HepG2 (cell line): Measurements from ENCODE around the gene PPP2R5B. TPM values are rescaled to one million over a fixed set of nuclear protein-coding genes. Genes with fewer than 3 reads are reported as not detected.
A peak's percentile ranks its signal among the peaks of the same experiment; 100 is the strongest.

Source experiments
- ATAC-seq: fragments of 200-7000 bp; cut with Tn5 transposase; 3 replicates; pipeline ENCODE4 v1.9.1; 2020; ENCODE audit warnings: mild to moderate bottlenecking, moderate library complexity
- BruUV-seq: library from RNA; stranded (reverse); fragments of 400-500 nt; replicated peaks from 2 replicates; lab custom pipeline; 2021; lab: Mats Ljungman, UMichigan
- CTCF ChIA-PET: fragments of 300-600 bp; formaldehyde crosslinking; extraction: SDS; loops from one replicate; lab custom pipeline; 2021; ENCODE audit warnings: low total read pairs, inconsistent platforms, low intra/inter-chr PET ratio; lab: Yijun Ruan, JAX
- POLR2A ChIA-PET: fragments of 350-600 bp; sonication (Branson Sonifier 250); formaldehyde crosslinking; loops from one replicate; lab custom pipeline; 2020; ENCODE audit warnings: antibody characterized with exemption, inconsistent platforms; lab: Yijun Ruan, JAX
- DNase-seq: peaks from one replicate; pipeline ENCODE4 v3.0.0-alpha.2; 2015; ENCODE audit warnings: low spot score
- FAIRE-seq: peaks from 3 replicates; lab custom pipeline; 2011; peaks lifted over from hg19 to GRCh38; lab: Jason Lieb, UNC
- H2AFZ ChIP-seq: one replicate; pipeline ENCODE4 v1.6.1; 2011; ENCODE audit warnings: low read length, inconsistent platforms
- H3K27ac ChIP-seq: fragments of 300-600 bp; 3 replicates; pipeline ENCODE4 v1.8.0; 2011; ENCODE audit warnings: mixed run types, mild to moderate bottlenecking, mixed read lengths, low read length, inconsistent platforms; ENCODE audit not compliant: insufficient read depth; ENCODE audit errors: extremely low read length
- H3K27me3 ChIP-seq, 2 experiments: fragments of 200-600 bp in 1 of 2; 2 replicates in 1 of 2; 3 replicates in 1 of 2; pipeline versions ENCODE4 v1.6.0 to v1.8.0; 2011; ENCODE audit warnings: low read length in 2 of 2, mild to moderate bottlenecking in 2 of 2, moderate library complexity in 2 of 2, inconsistent platforms in 1 of 2; ENCODE audit not compliant: insufficient read depth in 2 of 2, control insufficient read depth in 1 of 2
- H3K36me3 ChIP-seq, 2 experiments: fragments of 200-600 bp in 1 of 2; replicated peaks in 1 of 2; 2 replicates in 1 of 2; 3 replicates in 1 of 2; pipeline versions ENCODE4 v1.5.1 to v1.8.0; 2011; ENCODE audit warnings: low read length in 2 of 2, inconsistent platforms in 1 of 2; ENCODE audit not compliant: insufficient read depth in 2 of 2, control insufficient read depth in 1 of 2
- H3K4me1 ChIP-seq: 2 replicates; pipeline ENCODE4 v1.5.1; 2012; ENCODE audit warnings: low read length, inconsistent platforms; ENCODE audit not compliant: insufficient read depth
- H3K4me2 ChIP-seq: 2 replicates; pipeline ENCODE4 v1.6.0; 2011; ENCODE audit warnings: low read depth, low read length, inconsistent platforms
- H3K4me3 ChIP-seq, 3 experiments: fragments of 200-600 bp in 1 of 3; sonication (generic), shearing (Covaris generic) in 1 of 3; replicated peaks in 1 of 3; 2 replicates each; pipeline ENCODE4 v1.5.1; 2011 to 2016; ENCODE audit warnings: low read length in 3 of 3, inconsistent platforms in 2 of 3, low read depth in 2 of 3, mild to moderate bottlenecking in 2 of 3, control low read depth in 1 of 3, mixed read lengths in 1 of 3; ENCODE audit not compliant: insufficient read depth in 1 of 3
- H3K79me2 ChIP-seq: one replicate; pipeline ENCODE4 v1.6.1; 2011; ENCODE audit warnings: low read length, inconsistent platforms; ENCODE audit not compliant: insufficient read depth
- H3K9ac ChIP-seq: 2 replicates; pipeline ENCODE4 v1.6.0; 2011; ENCODE audit warnings: mild to moderate bottlenecking, low read depth, low read length, inconsistent platforms; ENCODE audit not compliant: insufficient read depth
- H3K9me3 ChIP-seq: 2 replicates; pipeline ENCODE4 v1.5.1; 2012; ENCODE audit warnings: mild to moderate bottlenecking, low read length
- H4K20me1 ChIP-seq: 2 replicates; pipeline ENCODE4 v1.6.0; 2011; ENCODE audit warnings: inconsistent platforms, mild to moderate bottlenecking, low read length, moderate library complexity; ENCODE audit not compliant: insufficient read depth
- ARHGAP35 ChIP-seq: sonication (generic); formaldehyde crosslinking; IDR thresholded peaks from 2 replicates; pipeline ENCODE4 v1.9.0; 2022; ENCODE audit warnings: mild to moderate bottlenecking, inconsistent platforms, moderate library complexity, missing genetic modification reagents, borderline replicate concordance
- ETV5 ChIP-seq: IDR thresholded peaks from 2 replicates; pipeline ENCODE4 v1.6.1; 2018; ENCODE audit warnings: missing biosample characterization, missing genetic modification reagents, inconsistent platforms, borderline replicate concordance
- GPN1 ChIP-seq: sonication (generic); formaldehyde crosslinking; IDR thresholded peaks from 2 replicates; pipeline ENCODE4 v1.5.1; 2020; ENCODE audit warnings: missing genetic modification reagents, borderline replicate concordance
- HNRNPK ChIP-seq: fragments of 200-400 bp; formaldehyde crosslinking; IDR thresholded peaks from 2 replicates; pipeline ENCODE4 v1.6.1; 2018; ENCODE audit warnings: low read length, low read depth, moderate library complexity, mild to moderate bottlenecking; ENCODE audit not compliant: poor library complexity, severe bottlenecking
- KDM5B ChIP-seq: sonication (generic); formaldehyde crosslinking; IDR thresholded peaks from 2 replicates; pipeline ENCODE4 v1.4.0; 2020; ENCODE audit warnings: missing genetic modification reagents, mild to moderate bottlenecking, borderline replicate concordance
- MED13 ChIP-seq: sonication (generic); formaldehyde crosslinking; IDR thresholded peaks from 2 replicates; pipeline ENCODE4 v1.5.0; 2020; ENCODE audit warnings: missing genetic modification reagents
- NFIC ChIP-seq: IDR thresholded peaks from 2 replicates; pipeline ENCODE4 v1.6.1; 2012; ENCODE audit warnings: mild to moderate bottlenecking, low read length, inconsistent platforms
- POLR2AphosphoS5 ChIP-seq: IDR thresholded peaks from 2 replicates; pipeline ENCODE4 v1.6.1; 2012; ENCODE audit warnings: low read depth, low read length
- RFX3 ChIP-seq: IDR thresholded peaks from 2 replicates; pipeline ENCODE4 v1.6.1; 2016; ENCODE audit warnings: missing biosample characterization, missing genetic modification reagents
- SAFB2 ChIP-seq: sonication (generic); formaldehyde crosslinking; IDR thresholded peaks from 2 replicates; pipeline ENCODE4 v1.5.1; 2020; ENCODE audit warnings: missing genetic modification reagents, low read depth, mild to moderate bottlenecking, borderline replicate concordance
- STAT5B ChIP-seq: sonication (generic); formaldehyde crosslinking; IDR thresholded peaks from 2 replicates; pipeline ENCODE4 v1.4.0; 2020; ENCODE audit warnings: missing genetic modification reagents
- ZNF12 ChIP-seq: sonication (generic); formaldehyde crosslinking; IDR thresholded peaks from 2 replicates; pipeline ENCODE4 v1.5.0; 2020; ENCODE audit warnings: missing genetic modification reagents
- ZNF644 ChIP-seq: IDR thresholded peaks from 2 replicates; pipeline ENCODE4 v1.6.1; 2016; ENCODE audit warnings: low read depth
- WGBS: methylation state at CpG from one replicate; pipeline ENCODE4 v1.1.6; 2017; ENCODE audit warnings: low lambda C conversion rate; 5-methylcytosine and 5-hydroxymethylcytosine counted together
- in situ Hi-C: cut with HindIII; loops from 2 replicates; pipeline ENCODE4 v1.10.0; 2017; ENCODE audit warnings: low pct_unique_long_range_greater_than_20kb; ENCODE audit not compliant: extremely low pct_ligation_motif_present
- intact Hi-C: fragments of 100-400 bp; cut with micrococcal nuclease; formaldehyde crosslinking; loops from one replicate; pipeline ENCODE4 v1.10.0; 2022; ENCODE audit not compliant: unreplicated experiment
- polyA plus RNA-seq, 8 experiments: library from polyadenylated mRNA; depleted of rRNA in 3 of 8; stranded (reverse) in 7 of 8; unstranded in 1 of 8; fragments of >200 nt; fragmentation: Illumina TruSeq in 4 of 8; extraction: Trizol in 4 of 8; gene quantifications; 2 replicates each; pipeline versions ENCODE4 v1.2.1 to v1.2.3, GENCODE V29; 2011 to 2016; ENCODE audit warnings: low read depth in 4 of 8, missing spikeins in 1 of 8, mixed read lengths in 1 of 8; ENCODE audit not compliant: insufficient read depth in 1 of 8
- total RNA-seq, 5 experiments: library from RNA; depleted of rRNA; stranded (reverse); fragments of >200 nt; fragmentation: Illumina TruSeq; extraction: Trizol; gene quantifications; 2 replicates each; pipeline ENCODE4 v1.2.3, GENCODE V29; 2016; ENCODE audit warnings: low read depth in 1 of 5
- TF ChIP-seq, protein P1 (sequence below): sonication (generic); formaldehyde crosslinking; IDR thresholded peaks from 2 replicates; pipeline ENCODE4 v1.8.1; 2022; ENCODE audit warnings: low read depth, mild to moderate bottlenecking, missing genetic modification reagents
- TF ChIP-seq, protein P2 (sequence below): IDR thresholded peaks from 2 replicates; pipeline ENCODE4 v1.6.1; 2016; ENCODE audit warnings: low read depth, missing genetic modification reagents, missing compliant biosample characterization
- TF ChIP-seq, protein P3 (sequence below): conservative IDR thresholded peaks from 2 replicates; pipeline ENCODE4 v1.6.1; 2018; ENCODE audit warnings: missing genetic modification reagents

PPP2R5B gene
- total and polyA plus RNA-seq, 2 of the 13 experiments (the other 11 are each of a cell fraction or from before 2014, with no cell fraction given) = 2.3 to 8.3 TPM

DNA sequence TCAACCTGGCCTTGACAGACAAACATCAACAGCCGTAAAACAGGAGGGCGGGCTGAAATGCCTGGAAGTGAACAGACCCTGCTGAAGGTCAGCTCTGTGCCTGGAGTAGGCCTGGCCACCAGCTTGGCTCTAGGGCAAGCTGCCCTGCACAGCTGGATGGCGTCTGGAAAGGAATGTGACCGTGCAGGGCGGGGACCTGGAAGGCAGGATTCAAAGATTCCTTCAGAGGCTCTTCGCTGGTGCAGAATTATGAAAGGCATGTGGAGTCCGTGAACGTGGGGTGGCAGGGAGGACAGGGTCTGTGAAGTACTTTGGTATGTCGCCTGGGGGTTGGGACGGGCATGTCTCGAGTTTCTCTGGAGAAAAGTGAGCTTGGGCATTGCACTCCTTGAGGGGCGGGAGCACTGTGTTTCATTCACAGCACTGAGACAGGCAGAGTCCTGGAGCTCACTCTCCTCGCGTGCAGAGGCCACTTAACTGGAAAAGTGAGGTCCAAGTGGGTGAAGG, 47.6 kb upstream of the PPP2R5B start:
- DNase-seq = peak; percentile 39
- TF ChIP-seq ZNF12 (CRISPR knock-in tag) = no peak
- no peak for TF ChIP-seq KDM5B (CRISPR knock-in tag)
- no peak for TF ChIP-seq ZNF644 (CRISPR knock-in tag)
- TF ChIP-seq, protein P1, sequence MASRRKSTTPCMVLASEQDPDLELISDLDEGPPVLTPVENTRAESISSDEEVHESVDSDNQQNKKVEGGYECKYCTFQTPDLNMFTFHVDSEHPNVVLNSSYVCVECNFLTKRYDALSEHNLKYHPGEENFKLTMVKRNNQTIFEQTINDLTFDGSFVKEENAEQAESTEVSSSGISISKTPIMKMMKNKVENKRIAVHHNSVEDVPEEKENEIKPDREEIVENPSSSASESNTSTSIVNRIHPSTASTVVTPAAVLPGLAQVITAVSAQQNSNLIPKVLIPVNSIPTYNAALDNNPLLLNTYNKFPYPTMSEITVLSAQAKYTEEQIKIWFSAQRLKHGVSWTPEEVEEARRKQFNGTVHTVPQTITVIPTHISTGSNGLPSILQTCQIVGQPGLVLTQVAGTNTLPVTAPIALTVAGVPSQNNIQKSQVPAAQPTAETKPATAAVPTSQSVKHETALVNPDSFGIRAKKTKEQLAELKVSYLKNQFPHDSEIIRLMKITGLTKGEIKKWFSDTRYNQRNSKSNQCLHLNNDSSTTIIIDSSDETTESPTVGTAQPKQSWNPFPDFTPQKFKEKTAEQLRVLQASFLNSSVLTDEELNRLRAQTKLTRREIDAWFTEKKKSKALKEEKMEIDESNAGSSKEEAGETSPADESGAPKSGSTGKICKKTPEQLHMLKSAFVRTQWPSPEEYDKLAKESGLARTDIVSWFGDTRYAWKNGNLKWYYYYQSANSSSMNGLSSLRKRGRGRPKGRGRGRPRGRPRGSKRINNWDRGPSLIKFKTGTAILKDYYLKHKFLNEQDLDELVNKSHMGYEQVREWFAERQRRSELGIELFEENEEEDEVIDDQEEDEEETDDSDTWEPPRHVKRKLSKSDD (CRISPR knock-in tag) = no peak
- no peak for TF ChIP-seq STAT5B (CRISPR knock-in tag)
- TF ChIP-seq SAFB2 (CRISPR knock-in tag) = no peak
- TF ChIP-seq NFIC = no peak
- no peak for TF ChIP-seq POLR2AphosphoS5
- TF ChIP-seq, protein P2, sequence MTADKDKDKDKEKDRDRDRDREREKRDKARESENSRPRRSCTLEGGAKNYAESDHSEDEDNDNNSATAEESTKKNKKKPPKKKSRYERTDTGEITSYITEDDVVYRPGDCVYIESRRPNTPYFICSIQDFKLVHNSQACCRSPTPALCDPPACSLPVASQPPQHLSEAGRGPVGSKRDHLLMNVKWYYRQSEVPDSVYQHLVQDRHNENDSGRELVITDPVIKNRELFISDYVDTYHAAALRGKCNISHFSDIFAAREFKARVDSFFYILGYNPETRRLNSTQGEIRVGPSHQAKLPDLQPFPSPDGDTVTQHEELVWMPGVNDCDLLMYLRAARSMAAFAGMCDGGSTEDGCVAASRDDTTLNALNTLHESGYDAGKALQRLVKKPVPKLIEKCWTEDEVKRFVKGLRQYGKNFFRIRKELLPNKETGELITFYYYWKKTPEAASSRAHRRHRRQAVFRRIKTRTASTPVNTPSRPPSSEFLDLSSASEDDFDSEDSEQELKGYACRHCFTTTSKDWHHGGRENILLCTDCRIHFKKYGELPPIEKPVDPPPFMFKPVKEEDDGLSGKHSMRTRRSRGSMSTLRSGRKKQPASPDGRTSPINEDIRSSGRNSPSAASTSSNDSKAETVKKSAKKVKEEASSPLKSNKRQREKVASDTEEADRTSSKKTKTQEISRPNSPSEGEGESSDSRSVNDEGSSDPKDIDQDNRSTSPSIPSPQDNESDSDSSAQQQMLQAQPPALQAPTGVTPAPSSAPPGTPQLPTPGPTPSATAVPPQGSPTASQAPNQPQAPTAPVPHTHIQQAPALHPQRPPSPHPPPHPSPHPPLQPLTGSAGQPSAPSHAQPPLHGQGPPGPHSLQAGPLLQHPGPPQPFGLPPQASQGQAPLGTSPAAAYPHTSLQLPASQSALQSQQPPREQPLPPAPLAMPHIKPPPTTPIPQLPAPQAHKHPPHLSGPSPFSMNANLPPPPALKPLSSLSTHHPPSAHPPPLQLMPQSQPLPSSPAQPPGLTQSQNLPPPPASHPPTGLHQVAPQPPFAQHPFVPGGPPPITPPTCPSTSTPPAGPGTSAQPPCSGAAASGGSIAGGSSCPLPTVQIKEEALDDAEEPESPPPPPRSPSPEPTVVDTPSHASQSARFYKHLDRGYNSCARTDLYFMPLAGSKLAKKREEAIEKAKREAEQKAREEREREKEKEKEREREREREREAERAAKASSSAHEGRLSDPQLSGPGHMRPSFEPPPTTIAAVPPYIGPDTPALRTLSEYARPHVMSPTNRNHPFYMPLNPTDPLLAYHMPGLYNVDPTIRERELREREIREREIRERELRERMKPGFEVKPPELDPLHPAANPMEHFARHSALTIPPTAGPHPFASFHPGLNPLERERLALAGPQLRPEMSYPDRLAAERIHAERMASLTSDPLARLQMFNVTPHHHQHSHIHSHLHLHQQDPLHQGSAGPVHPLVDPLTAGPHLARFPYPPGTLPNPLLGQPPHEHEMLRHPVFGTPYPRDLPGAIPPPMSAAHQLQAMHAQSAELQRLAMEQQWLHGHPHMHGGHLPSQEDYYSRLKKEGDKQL (CRISPR knock-in tag) = no peak
- TF ChIP-seq RFX3 (CRISPR knock-in tag) = no peak
- TF ChIP-seq MED13 (CRISPR knock-in tag) = no peak
- TF ChIP-seq ARHGAP35 (CRISPR knock-in tag) = no peak; the same call in 1 of the 2 replicates
- TF ChIP-seq GPN1 = no peak
- TF ChIP-seq HNRNPK = no peak
- TF ChIP-seq ETV5 (CRISPR knock-in tag) = no peak
- TF ChIP-seq, protein P3, sequence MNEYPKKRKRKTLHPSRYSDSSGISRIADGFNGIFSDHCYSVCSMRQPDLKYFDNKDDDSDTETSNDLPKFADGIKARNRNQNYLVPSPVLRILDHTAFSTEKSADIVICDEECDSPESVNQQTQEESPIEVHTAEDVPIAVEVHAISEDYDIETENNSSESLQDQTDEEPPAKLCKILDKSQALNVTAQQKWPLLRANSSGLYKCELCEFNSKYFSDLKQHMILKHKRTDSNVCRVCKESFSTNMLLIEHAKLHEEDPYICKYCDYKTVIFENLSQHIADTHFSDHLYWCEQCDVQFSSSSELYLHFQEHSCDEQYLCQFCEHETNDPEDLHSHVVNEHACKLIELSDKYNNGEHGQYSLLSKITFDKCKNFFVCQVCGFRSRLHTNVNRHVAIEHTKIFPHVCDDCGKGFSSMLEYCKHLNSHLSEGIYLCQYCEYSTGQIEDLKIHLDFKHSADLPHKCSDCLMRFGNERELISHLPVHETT (CRISPR knock-in tag) = no peak

More for the DNA sequence above, 47.6 kb upstream of the PPP2R5B start:
- WGBS = 6% methylated on average over 6 of the region's 14 CpGs
- ChIA-PET POLR2A (interaction anchor here (1.1 to 10.4 kb wide), 5 partner anchors 12 to 188 kb away, joined by 3 to 132 read pairs (median 22); no protein-coding TSS in a partner anchor), CTCF (no interaction called here)
- Histone ChIP-seq H3K4me3 (peak overlapping the region; percentile 83 to 99 (median 98)), H2AFZ (no peak overlapping the region), H3K36me3 (peaks cover 0 to 4% of the 10 kb centered on the region in 2 experiments; a peak in 1 of 5 replicates), H3K4me1 (peaks cover 74% of the 10 kb centered on the region), H3K9me3 (no peaks in the 10 kb centered on the region), H3K27me3 (no peaks in the 10 kb centered on the region; a peak in 1 of 5 replicates), H3K9ac (peak overlapping the region; percentile 81), H3K27ac (peak overlapping the region; percentile 47), H3K79me2 (peaks cover 42% of the 10 kb centered on the region), H3K4me2 (peak overlapping the region; percentile 98), H4K20me1 (no peaks in the 10 kb centered on the region; the same call in 1 of the 2 replicates)
- BruUV-seq = no TSS peak
- FAIRE-seq (peak; percentile 59), ATAC-seq (peak; percentile 42)
- intact Hi-C loops (no loop called here), in situ Hi-C loops (no loop called here)
